Stimulated activated CD8-positive, alpha-beta memory T cell treated with anti-CD3 and anti-CD28 coated beads, Interleukin-15, amount 100 ng/mL, for 4 hours (primary cell): Measurements from ENCODE around the gene RICTOR.
"Not testable (repeated sequence)": the region's sequence is repeated elsewhere in the genome, so short reads cannot be mapped to it uniquely, and the experiment has no call there.

ENCODE experiments used
- DNase-seq, 2 donors: peaks; one replicate each; pipeline ENCODE4 v3.0.0-alpha.2; 2020; ENCODE audit warnings: low read depth in 2 of 2

Gene RICTOR

DNA sequence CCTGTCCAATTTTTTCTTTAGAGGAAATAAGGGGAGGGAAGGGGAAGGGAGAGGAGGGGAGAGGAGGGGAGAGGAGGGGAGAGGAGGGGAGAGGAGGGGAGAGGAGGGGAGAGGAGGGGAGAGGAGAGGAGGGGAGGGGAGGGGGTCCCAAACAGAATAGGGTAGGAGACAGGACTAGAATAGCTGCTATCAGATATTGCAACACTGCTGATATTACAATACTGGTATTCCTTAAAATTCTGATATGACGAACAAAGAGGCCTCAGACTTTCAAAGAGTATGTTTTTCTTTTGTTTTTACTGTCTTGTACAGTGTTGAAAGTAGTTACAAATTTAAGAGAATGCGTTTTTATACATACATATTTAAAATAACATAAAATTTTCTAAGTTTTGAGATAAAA, 67.5 kb downstream of the RICTOR start:
- DNase-seq = no peak

DNA sequence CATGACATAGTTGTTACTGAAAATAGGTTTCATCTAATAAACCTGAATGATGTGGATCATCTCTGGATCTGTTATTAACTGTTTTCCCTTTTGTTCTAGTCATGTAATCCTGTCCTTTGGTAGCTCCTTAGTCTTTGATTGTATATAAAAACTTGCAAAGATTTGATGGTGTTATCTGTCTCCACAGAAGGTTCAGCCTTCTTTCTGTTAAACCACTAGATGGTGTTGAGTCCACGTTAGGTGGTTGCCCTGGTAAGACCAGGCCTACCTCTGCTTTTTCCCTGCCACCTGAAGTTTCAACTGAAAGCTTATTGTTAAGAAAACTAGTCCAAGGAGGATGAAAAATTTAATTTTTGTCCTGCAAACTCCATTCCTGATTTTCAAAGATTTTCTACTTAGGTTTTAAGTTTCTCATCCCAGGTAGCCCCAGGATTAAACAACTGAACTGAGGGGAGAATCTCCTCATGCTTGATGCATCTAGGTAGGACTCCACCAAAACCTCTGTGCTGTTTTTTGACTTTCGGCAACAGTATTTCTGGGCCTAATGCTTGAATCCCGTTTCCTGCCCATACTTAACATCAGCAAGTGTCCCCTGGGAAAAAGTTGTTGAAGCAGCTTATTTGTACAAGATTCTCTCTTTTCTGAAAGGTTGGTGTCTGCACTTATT, 68.5 kb downstream of the RICTOR start:
- DNase-seq = no peak

- no peak for DNase-seq
Observed at GRCh38 chr5:39001683-39002082, 72.5 kb downstream of the RICTOR start.

- DNase-seq = no peak
Observed at GRCh38 chr5:38999037-38999436, 75.2 kb downstream of the RICTOR start.

DNA sequence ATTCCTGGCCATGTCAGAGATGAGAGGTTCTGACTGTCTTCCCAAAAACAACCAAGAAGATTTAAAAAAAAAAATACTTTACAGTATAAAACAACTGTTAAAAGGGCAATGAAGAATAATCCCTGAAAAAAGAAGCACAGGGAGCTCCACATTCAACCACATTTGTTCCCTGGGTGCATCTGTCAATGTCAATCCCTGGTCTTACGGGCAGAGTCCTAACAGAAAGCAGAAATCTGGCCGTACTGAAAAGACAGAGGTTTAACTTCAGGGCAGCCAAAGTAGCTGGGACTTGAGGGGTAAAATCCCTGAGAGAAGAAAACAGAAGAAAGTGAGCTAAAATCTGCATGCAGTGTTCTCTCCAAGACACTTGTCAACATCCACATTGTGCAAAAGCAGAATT, 76.6 kb downstream of the RICTOR start:
- DNase-seq = no peak

GRCh38 chr5:38996123-38996522, 78.1 kb downstream of the RICTOR start:
- DNase-seq = no peak

DNA sequence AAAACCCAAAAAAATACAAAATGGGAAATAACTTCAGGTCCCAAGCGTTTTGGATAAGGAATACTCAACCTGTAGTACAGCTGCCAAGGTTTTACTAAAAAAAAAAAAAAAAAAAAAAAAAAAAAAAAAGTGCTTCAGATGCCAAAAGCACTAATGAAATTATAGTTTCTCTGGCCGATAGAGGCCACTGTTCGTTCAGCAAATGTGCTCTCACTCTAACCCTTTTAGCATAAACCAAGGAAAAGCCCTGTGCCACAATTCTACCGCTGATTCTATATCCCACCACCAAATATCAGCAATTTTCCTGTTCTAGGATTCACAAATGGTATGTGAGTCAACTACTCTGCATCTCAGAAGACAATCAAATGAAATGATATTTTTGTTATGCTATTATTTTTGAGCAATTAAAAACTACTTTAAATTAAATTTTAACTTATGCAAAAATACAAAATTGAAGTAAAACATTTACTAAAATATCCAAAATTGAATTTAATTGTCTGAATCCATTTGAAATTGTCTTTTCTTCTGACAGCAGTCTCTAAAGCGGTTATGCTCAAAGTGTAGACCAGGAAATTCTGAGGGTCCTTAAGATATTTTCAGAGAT, 79.8 kb downstream of the RICTOR start:
- DNase-seq = no peak

GRCh38 chr5:38989974-38990719, 84.1 kb downstream of the RICTOR start:
- DNase-seq = not testable (repeated sequence)

DNA sequence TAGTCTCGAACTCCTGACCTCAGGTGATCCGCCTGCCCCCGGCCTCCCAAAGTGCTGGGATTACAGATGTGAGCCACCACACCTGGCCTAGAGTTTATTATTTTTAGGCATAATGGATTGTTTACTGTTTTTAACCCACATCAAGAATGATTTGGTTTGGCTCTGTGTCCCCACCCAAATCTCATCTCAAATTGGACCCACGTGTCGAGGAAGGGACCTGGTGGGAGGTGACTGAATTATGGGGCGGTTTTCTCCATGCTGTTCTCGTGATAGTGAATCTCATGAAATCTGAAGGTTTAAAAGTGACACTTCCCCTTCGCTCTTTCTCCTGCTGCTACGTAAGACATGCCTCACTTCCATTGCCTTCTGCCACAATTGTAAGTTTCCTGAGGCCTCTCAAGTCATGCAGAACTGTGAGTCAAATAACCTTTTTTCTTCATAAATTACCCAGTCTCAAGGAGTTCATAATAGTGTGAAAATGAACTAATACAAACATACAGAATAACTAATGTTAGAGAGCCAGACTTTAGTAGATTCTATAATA, 88.2 kb downstream of the RICTOR start:
- DNase-seq = no peak

- no peak for DNase-seq
Observed at GRCh38 chr5:38979535-38979934, 94.7 kb downstream of the RICTOR start.

DNA sequence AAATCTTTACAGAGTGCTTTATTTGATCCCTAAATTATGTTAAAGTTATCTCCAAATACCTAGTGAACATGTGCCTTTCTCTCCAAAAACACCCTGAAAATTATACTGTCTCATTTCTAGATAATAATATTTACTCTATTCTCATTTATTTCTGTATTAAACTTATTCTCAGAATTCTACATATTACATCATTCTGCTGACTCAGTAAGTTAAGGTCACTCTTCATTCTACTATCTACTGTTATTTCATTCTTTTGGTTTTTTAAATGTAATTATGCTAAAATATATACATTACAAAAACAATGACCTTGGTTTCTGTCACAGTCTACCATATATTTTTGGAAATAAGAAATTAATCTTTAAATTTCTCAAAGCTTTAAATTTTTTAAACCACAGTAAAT, 96.2 kb downstream of the RICTOR start:
- DNase-seq = no peak

- DNase-seq = no peak
Observed at GRCh38 chr5:38968665-38969064, 105.5 kb downstream of the RICTOR start.

- no peak for DNase-seq
Observed at GRCh38 chr5:38961691-38962090, 112.5 kb downstream of the RICTOR start.

DNA sequence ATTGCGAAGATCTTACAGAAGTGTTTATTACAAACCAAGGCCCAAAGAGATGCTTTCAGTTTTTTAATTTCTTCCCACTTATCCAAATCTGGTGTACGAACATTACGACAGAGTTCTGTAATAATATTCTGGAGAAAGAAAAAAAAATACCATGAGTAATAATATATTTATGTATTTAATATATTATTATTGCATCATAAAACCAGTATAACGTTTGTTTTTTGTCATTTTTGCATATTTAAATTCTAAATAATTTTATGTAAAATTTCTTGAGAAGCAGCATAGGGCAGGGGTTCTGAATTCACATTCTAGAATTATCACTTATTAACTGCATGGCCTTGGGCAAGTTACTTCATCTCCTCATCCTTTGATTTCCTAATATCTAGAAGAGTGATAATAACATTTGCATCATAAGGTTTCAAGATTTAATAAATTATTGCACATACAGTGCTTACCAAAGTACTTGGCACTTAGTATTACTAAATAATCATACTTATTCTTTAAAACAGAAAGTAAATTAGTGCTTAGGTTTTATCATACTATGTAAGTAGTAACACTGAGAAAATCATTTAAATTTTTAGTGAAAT, 120.7 kb downstream of the RICTOR start:
- DNase-seq = no peak

DNA sequence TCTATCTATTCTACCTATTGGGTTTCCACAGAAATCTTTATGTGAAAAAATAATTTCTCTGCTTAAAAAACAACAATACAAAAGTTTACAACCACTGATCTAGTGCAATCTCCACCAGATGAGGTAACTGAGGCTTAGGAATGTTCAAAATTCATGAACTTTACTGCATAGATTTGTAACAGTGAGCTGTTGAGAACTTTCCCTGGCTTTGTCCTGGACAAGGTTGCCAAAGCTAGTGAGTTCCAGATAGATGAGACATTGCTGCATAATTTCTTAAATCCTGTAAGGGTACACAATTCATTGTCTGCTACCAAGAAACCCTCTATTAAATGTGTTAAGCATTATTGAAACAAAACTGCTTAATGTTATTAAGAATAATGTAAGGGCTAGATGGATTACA, 125.7 kb downstream of the RICTOR start:
- DNase-seq = no peak

- DNase-seq = no peak
Observed at GRCh38 chr5:38944282-38944681, 129.9 kb downstream of the RICTOR start.

GRCh38 chr5:38941912-38942311, 132.3 kb downstream of the RICTOR start:
- no peak for DNase-seq

DNA sequence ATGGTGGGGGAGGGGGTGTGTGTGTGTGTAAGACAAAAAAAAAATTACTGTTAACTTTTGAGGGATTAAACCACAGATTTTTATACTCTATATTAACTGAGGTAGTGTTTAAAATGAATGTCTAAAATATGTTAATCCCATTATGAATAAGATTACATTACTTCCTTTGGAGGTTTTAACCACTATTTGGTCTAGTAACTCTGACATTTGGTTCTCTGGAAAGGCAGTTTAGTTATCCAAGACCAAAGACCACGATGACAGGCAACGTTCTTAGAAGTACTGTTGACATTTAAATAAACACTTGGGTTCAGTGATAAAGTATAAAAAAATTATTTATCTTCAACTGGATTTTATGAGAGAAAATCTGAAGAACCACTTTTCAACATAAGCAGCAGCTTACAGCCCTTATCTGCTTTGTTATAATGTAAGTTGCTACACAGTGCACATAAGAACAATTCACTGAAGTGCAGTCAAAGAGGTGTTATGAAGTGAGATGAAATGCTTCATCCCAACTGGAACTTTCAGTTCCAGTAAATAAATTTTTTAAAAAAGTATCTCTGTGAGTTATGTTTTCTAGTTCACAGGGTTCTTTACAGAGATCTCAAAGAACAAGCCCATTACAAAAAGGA, 133.9 kb downstream of the RICTOR start:
- DNase-seq = no peak

DNA sequence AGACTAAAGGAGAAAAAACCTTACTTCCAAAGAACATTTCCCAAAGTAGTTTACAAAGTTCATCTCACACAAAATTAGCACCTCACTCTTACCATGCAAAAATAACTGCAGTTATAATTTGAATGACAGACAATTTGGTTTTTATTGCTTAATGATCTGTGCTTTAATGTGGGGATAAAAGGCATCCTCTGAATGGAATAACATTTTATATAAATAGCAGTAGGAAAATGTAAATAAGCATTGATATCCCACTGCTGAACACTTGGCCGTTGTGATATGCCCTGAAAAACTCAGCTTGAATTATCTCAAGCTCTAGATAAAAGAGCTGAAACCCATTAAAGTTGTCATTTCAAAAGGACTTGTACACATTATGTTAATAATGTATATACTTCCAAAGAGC, 135.2 kb downstream of the RICTOR start:
- no peak for DNase-seq

- no peak for DNase-seq
Observed at GRCh38 chr5:38938424-38938823, 135.8 kb downstream of the RICTOR start.

GRCh38 chr5:38936269-38936668, 137.9 kb downstream of the RICTOR start:
- DNase-seq = no peak

- DNase-seq = no peak
Observed at GRCh38 chr5:38935437-38935836, 138.8 kb downstream of the RICTOR start.
